Neural crest cell (in vitro differentiated cells): ENCODE measurements around the gene KIAA1614. TPM values are rescaled to one million over a fixed set of nuclear protein-coding genes. Genes with fewer than 3 reads are reported as not detected.
A peak's percentile ranks its signal among the peaks of the same experiment; 100 is the strongest.

ENCODE experiments used
- DNase-seq: peaks from one replicate; pipeline ENCODE4 v3.0.0; 2021; ENCODE audit warnings: low read depth, mixed read lengths, low spot score
- H3K27ac Mint-ChIP-seq: one replicate; pipeline ENCODE4 v1.8.0; 2021; ENCODE audit warnings: mild to moderate bottlenecking, mixed read lengths; ENCODE audit not compliant: unreplicated experiment
- H3K27me3 Mint-ChIP-seq: 2 replicates; pipeline ENCODE4 v1.8.0; 2021; ENCODE audit warnings: low read depth, mild to moderate bottlenecking, mixed read lengths
- H3K36me3 Mint-ChIP-seq: 2 replicates; pipeline ENCODE4 v1.8.0; 2021; ENCODE audit warnings: low read depth, mild to moderate bottlenecking, mixed read lengths
- H3K4me1 Mint-ChIP-seq: 2 replicates; pipeline ENCODE4 v1.8.0; 2021; ENCODE audit warnings: mixed read lengths
- H3K4me3 Mint-ChIP-seq: one replicate; pipeline ENCODE4 v1.8.0; 2021; ENCODE audit warnings: mild to moderate bottlenecking, mixed read lengths
- H3K9me3 Mint-ChIP-seq: 2 replicates; pipeline ENCODE4 v1.8.0; 2021; ENCODE audit warnings: mixed read lengths
- CTCF ChIP-seq: fragments of 200-600 bp; sonication (generic); conservative IDR thresholded peaks from 2 replicates; pipeline ENCODE4 v1.5.0; 2021; ENCODE audit warnings: antibody characterized with exemption, mild to moderate bottlenecking
- total RNA-seq: library from RNA; stranded (reverse); gene quantifications from 2 replicates; pipeline ENCODE4 v1.2.1, GENCODE V29; 2021

Gene KIAA1614
- total RNA-seq, 1 donor from 2014 or later: 2.1 TPM

- no peak for TF ChIP-seq CTCF
- Mint-ChIP-seq H3K36me3 (no peaks in the 10 kb centered on the region), H3K4me1 (peaks cover 12% of the 10 kb centered on the region), H3K27ac (no peak overlapping the region), H3K27me3 (no peaks in the 10 kb centered on the region), H3K4me3 (no peak overlapping the region), H3K9me3 (no peaks in the 10 kb centered on the region)
- DNase-seq: no peak
Observed at GRCh38 chr1:180936110-180937011, 23.7 kb downstream of the KIAA1614 start.

GRCh38 chr1:180937012-180937372 lies 24.3 kb downstream of the KIAA1614 start:
- Mint-ChIP-seq H3K4me3 (no peak overlapping the region), H3K27me3 (no peaks in the 10 kb centered on the region), H3K9me3 (no peaks in the 10 kb centered on the region), H3K36me3 (no peaks in the 10 kb centered on the region), H3K27ac (no peak overlapping the region), H3K4me1 (peaks cover 12% of the 10 kb centered on the region)
- no peak for TF ChIP-seq CTCF
- DNase-seq: no peak

DNA sequence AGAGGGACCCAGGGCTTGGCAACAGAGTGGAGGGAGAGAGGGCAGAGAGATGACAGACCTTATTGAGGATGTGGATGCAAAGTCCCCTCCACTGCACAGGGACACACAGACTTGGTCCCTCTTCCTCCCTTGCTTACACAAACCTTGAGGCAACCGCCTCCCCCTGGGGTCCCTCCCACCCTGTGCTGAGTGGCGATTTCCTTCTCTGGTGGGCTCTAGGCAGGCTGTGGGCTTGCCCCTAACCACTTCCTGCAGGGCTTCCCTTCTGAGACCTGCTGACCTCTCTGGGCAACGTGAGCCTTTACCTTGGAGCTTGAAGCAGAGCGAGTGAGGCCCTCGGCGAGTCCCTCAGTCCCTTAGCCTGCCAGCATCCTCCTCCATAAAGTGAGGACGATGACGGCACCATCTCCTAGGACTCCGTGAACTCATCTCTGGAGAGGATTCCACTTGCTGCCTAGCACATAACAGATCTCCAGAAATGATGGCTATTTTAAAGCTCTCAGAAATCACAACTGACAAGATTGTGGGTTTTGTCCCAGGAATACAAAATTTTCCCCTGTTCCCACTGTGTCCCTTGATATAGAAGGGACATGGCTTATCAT lies 25.0 kb downstream of the KIAA1614 start:
- Mint-ChIP-seq H3K27ac (no peak overlapping the region), H3K4me1 (peaks cover 11% of the 10 kb centered on the region), H3K36me3 (no peaks in the 10 kb centered on the region), H3K9me3 (no peaks in the 10 kb centered on the region), H3K4me3 (no peak overlapping the region), H3K27me3 (no peaks in the 10 kb centered on the region)
- DNase-seq: no peak
- TF ChIP-seq CTCF: no peak

- TF ChIP-seq CTCF: no peak
- H3K4me3 Mint-ChIP-seq: peak overlapping the region; percentile 33
- no peaks in the 10 kb centered on the region for H3K9me3 Mint-ChIP-seq
- no peaks in the 10 kb centered on the region for H3K36me3 Mint-ChIP-seq
- no peaks in the 10 kb centered on the region for H3K27me3 Mint-ChIP-seq
- DNase-seq: no peak
- no peak overlapping the region for H3K27ac Mint-ChIP-seq
- H3K4me1 Mint-ChIP-seq: peaks cover 4% of the 10 kb centered on the region
Observed at GRCh38 chr1:180939073-180939710, 26.5 kb downstream of the KIAA1614 start.

- Mint-ChIP-seq H3K4me1 (peaks cover under 1% of the 10 kb centered on the region), H3K9me3 (no peaks in the 10 kb centered on the region), H3K27me3 (no peaks in the 10 kb centered on the region), H3K4me3 (peak overlapping the region; percentile 33), H3K27ac (no peak overlapping the region), H3K36me3 (no peaks in the 10 kb centered on the region)
- TF ChIP-seq CTCF: no peak
- no peak for DNase-seq
Observed at GRCh38 chr1:180939711-180940103, 27.0 kb downstream of the KIAA1614 start.
